K562 (cell line): ENCODE data around the gene IL4I1. TPM values are rescaled to one million over a fixed set of nuclear protein-coding genes. Genes with fewer than 3 reads are reported as not detected.

Source experiments
- CBX8 ChIP-seq: fragments of 200-600 bp; sonication (generic); IDR thresholded peaks from 2 replicates; pipeline ENCODE4 v1.6.1; 2012; ENCODE audit warnings: borderline replicate concordance, mixed run types, low read depth, mild to moderate bottlenecking, moderate library complexity, mixed read lengths, low read length, control low read depth, inconsistent platforms; ENCODE audit not compliant: poor library complexity, severe bottlenecking; ENCODE audit errors: extremely low read depth
- E2F6 ChIP-seq, 2 experiments: IDR thresholded peaks; 2 replicates each; pipeline ENCODE4 v1.6.1; 2011; ENCODE audit warnings: borderline replicate concordance in 1 of 2, control low read depth in 1 of 2, low read depth in 1 of 2, low read length in 1 of 2, mild to moderate bottlenecking in 1 of 2, mixed read lengths in 1 of 2, moderate library complexity in 1 of 2; ENCODE audit not compliant: insufficient read depth in 1 of 2, insufficient read length in 1 of 2, poor library complexity in 1 of 2, severe bottlenecking in 1 of 2; ENCODE audit errors: extremely low read depth in 1 of 2
- FOXA1 ChIP-seq: fragments of 450-650 bp; IDR thresholded peaks from 2 replicates; pipeline ENCODE4 v1.6.1; 2016; ENCODE audit warnings: mild to moderate bottlenecking, borderline replicate concordance
- HMGN3 ChIP-seq: IDR thresholded peaks from 2 replicates; pipeline ENCODE4 v1.6.1; 2011; ENCODE audit warnings: borderline replicate concordance, low read depth, mild to moderate bottlenecking, mixed read lengths, low read length; ENCODE audit not compliant: insufficient read length; ENCODE audit errors: extremely low read depth
- KDM4B ChIP-seq, 2 experiments: fragments of 450-650 bp in 1 of 2; sonication (generic) in 1 of 2; IDR thresholded peaks; 2 replicates each; pipeline ENCODE4 v1.6.1; 2016 to 2017; ENCODE audit warnings: borderline replicate concordance in 2 of 2, antibody characterized with exemption in 1 of 2, low read depth in 1 of 2, mild to moderate bottlenecking in 1 of 2
- L3MBTL2 ChIP-seq: fragments of 450-650 bp; IDR thresholded peaks from 2 replicates; pipeline ENCODE4 v1.6.1; 2016; ENCODE audit warnings: mild to moderate bottlenecking, moderate library complexity
- SNRNP70 ChIP-seq: fragments of 200-400 bp; formaldehyde crosslinking; optimal IDR thresholded peaks from 2 replicates; pipeline ENCODE3; 2017; ENCODE audit warnings: low read depth, low read length
- TBL1XR1 ChIP-seq, 2 experiments: IDR thresholded peaks; 2 replicates each; pipeline ENCODE4 v1.6.1; 2012; ENCODE audit warnings: improper control_type of control experiment in 2 of 2, low read length in 2 of 2, mild to moderate bottlenecking in 1 of 2
- ZBTB17 ChIP-seq: fragments of 450-650 bp; formaldehyde crosslinking; IDR thresholded peaks from 2 replicates; pipeline ENCODE4 v1.4.0; 2020; ENCODE audit warnings: mild to moderate bottlenecking
- ZNF224 ChIP-seq: sonication (generic); formaldehyde crosslinking; IDR thresholded peaks from 2 replicates; pipeline ENCODE4 v1.8.0; 2022; ENCODE audit warnings: mild to moderate bottlenecking, missing genetic modification reagents
- ZNF347 ChIP-seq: fragments of 450-650 bp; formaldehyde crosslinking; IDR thresholded peaks from 2 replicates; pipeline ENCODE4 v1.4.0; 2020; ENCODE audit warnings: low read depth, mild to moderate bottlenecking, moderate library complexity
- polyA plus RNA-seq, 8 experiments: library from polyadenylated mRNA; depleted of rRNA in 4 of 8; stranded (reverse) in 5 of 8; unstranded in 3 of 8; fragments of >200 nt; fragmentation: Nextera tagmentation in 2 of 8; fragmentation: Illumina TruSeq in 1 of 8; extraction: Ambion mirVana in 2 of 8; extraction: Trizol in 1 of 8; gene quantifications; 2 replicates each; pipeline versions ENCODE4 v1.2.1 to v1.2.3, GENCODE V29; 2011 to 2014; ENCODE audit warnings: inconsistent platforms in 1 of 8, missing spikeins in 1 of 8
- total RNA-seq, 7 experiments: library from RNA; depleted of rRNA in 6 of 7; stranded (reverse); fragments of >200 nt in 6 of 7; fragmentation: Illumina TruSeq in 2 of 7; extraction: Trizol in 2 of 7; gene quantifications; 2 replicates each; pipeline versions ENCODE4 v1.2.1 to v1.2.3, GENCODE V29; 2011 to 2021; ENCODE audit warnings: low replicate concordance in 1 of 7
- TF ChIP-seq, protein P1 (sequence below): sonication (generic); formaldehyde crosslinking; IDR thresholded peaks from 2 replicates; pipeline ENCODE4 v1.8.0; 2022; ENCODE audit warnings: missing genetic modification reagents, mild to moderate bottlenecking, borderline replicate concordance
- TF ChIP-seq, protein P2 (sequence below): fragments of 450-650 bp; IDR thresholded peaks from 2 replicates; pipeline ENCODE4 v1.6.1; 2016; ENCODE audit warnings: low read depth
- TF ChIP-seq, protein P3 (sequence below): fragments of 450-650 bp; formaldehyde crosslinking; IDR thresholded peaks from 2 replicates; pipeline ENCODE4 v1.4.0; 2020; ENCODE audit warnings: mild to moderate bottlenecking, moderate library complexity

The IL4I1 gene
- total and polyA plus RNA-seq, 9 of the 15 experiments (the other 6 are each of a cell fraction or from before 2014, with no cell fraction given): 0.06 to 0.95 (median 0.43) TPM; not detected in 2

GRCh38 chr19:49876422-49877019 is 20.2 kb downstream of the IL4I1 start (continued):
- TF ChIP-seq, protein P1, sequence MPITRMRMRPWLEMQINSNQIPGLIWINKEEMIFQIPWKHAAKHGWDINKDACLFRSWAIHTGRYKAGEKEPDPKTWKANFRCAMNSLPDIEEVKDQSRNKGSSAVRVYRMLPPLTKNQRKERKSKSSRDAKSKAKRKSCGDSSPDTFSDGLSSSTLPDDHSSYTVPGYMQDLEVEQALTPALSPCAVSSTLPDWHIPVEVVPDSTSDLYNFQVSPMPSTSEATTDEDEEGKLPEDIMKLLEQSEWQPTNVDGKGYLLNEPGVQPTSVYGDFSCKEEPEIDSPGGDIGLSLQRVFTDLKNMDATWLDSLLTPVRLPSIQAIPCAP: no peak
- TF ChIP-seq, protein P2, sequence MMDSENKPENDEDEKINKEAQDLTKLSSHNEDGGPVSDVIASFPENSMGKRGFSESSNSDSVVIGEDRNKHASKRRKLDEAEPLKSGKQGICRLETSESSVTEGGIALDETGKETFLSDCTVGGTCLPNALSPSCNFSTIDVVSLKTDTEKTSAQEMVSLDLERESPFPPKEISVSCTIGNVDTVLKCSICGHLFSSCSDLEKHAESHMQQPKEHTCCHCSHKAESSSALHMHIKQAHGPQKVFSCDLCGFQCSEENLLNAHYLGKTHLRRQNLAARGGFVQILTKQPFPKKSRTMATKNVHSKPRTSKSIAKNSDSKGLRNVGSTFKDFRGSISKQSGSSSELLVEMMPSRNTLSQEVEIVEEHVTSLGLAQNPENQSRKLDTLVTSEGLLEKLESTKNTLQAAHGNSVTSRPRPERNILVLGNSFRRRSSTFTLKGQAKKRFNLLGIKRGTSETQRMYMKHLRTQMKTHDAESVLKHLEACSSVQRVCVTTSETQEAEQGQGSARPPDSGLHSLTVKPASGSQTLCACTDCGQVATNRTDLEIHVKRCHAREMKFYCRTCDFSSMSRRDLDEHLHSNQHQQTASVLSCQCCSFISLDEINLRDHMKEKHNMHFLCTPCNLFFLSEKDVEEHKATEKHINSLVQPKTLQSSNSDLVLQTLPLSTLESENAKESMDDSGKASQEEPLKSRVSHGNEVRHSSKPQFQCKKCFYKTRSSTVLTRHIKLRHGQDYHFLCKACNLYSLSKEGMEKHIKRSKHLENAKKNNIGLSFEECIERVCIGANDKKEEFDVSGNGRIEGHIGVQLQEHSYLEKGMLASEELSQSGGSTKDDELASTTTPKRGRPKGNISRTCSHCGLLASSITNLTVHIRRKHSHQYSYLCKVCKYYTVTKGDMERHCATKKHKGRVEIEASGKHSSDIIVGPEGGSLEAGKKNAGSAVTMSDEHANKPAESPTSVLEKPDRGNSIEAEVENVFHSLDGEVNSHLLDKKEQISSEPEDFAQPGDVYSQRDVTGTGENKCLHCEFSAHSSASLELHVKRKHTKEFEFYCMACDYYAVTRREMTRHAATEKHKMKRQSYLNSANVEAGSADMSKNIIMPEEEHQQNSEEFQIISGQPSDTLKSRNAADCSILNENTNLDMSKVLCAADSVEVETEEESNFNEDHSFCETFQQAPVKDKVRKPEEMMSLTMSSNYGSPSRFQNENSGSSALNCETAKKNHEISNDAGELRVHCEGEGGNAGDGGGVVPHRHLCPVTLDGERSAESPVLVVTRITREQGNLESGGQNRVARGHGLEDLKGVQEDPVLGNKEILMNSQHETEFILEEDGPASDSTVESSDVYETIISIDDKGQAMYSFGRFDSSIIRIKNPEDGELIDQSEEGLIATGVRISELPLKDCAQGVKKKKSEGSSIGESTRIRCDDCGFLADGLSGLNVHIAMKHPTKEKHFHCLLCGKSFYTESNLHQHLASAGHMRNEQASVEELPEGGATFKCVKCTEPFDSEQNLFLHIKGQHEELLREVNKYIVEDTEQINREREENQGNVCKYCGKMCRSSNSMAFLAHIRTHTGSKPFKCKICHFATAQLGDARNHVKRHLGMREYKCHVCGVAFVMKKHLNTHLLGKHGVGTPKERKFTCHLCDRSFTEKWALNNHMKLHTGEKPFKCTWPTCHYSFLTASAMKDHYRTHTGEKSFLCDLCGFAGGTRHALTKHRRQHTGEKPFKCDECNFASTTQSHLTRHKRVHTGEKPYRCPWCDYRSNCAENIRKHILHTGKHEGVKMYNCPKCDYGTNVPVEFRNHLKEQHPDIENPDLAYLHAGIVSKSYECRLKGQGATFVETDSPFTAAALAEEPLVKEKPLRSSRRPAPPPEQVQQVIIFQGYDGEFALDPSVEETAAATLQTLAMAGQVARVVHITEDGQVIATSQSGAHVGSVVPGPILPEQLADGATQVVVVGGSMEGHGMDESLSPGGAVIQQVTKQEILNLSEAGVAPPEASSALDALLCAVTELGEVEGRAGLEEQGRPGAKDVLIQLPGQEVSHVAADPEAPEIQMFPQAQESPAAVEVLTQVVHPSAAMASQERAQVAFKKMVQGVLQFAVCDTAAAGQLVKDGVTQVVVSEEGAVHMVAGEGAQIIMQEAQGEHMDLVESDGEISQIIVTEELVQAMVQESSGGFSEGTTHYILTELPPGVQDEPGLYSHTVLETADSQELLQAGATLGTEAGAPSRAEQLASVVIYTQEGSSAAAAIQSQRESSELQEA: no peak
- no peak for TF ChIP-seq SNRNP70
- TF ChIP-seq L3MBTL2: peak; percentile 6
- TF ChIP-seq HMGN3: peak; percentile 78
- TF ChIP-seq ZBTB17 (CRISPR knock-in tag): 0 out of 2 replicates have a peak, but pooled peaks have one; percentile 14
- TF ChIP-seq ZNF347 (CRISPR knock-in tag): no peak
- no peak for TF ChIP-seq CBX8
- TF ChIP-seq E2F6 (IDR thresholded peaks at IDR 0.05; ENCODE audit: borderline replicate concordance in 1 of 2, extremely low read depth in 1 of 2, insufficient read depth in 1 of 2, insufficient read length in 1 of 2, low read depth in 1 of 2, low read length in 1 of 2, poor library complexity in 1 of 2, severe bottlenecking in 1 of 2): no peak
- no peak for TF ChIP-seq FOXA1
- TF ChIP-seq, protein P3, sequence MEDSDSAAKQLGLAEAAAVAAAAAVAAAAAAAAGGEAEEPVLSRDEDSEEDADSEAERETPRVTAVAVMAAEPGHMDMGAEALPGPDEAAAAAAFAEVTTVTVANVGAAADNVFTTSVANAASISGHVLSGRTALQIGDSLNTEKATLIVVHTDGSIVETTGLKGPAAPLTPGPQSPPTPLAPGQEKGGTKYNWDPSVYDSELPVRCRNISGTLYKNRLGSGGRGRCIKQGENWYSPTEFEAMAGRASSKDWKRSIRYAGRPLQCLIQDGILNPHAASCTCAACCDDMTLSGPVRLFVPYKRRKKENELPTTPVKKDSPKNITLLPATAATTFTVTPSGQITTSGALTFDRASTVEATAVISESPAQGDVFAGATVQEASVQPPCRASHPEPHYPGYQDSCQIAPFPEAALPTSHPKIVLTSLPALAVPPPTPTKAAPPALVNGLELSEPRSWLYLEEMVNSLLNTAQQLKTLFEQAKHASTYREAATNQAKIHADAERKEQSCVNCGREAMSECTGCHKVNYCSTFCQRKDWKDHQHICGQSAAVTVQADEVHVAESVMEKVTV (CRISPR knock-in tag): no peak
- TF ChIP-seq TBL1XR1 (IDR thresholded peaks at IDR 0.05; ENCODE audit: low read length in 2 of 2): 0 out of 4 replicates have a peak, but pooled peaks of 1 of the 2 experiments have one; percentile 42
- peak in 1 of 2 experiments; percentile 82; a peak in 2 of 4 replicates for TF ChIP-seq KDM4B (IDR thresholded peaks at IDR 0.05; ENCODE audit: borderline replicate concordance in 2 of 2, low read depth in 1 of 2)
- TF ChIP-seq ZNF224 (CRISPR knock-in tag): no peak
